Measurements from ENCODE around the gene ADAM12. TPM values are rescaled to one million over a fixed set of nuclear protein-coding genes. Genes with fewer than 3 reads are reported as not detected.

The ADAM12 gene
- polyA plus RNA-seq, 4 donors, result 0.45 to 0.87 TPM; not detected in 2

GRCh38 chr10:126034586-126034985 is 353.7 kb downstream of the ADAM12 start:
- FAIRE-seq, result no peak
- H3K36me3 ChIP-seq (ENCODE audit: control insufficient read depth in 3 of 3, insufficient read depth in 2 of 3, low read depth in 1 of 3, low read length in 3 of 3), result no peaks in the 10 kb centered on the region
- H3K27ac ChIP-seq (ENCODE audit: low read depth in 1 of 3, low read length in 2 of 3), result no peak overlapping the region
- H3K4me3 ChIP-seq (ENCODE audit: low read depth in 1 of 3, low read length in 3 of 3), result no peak overlapping the region
- DNase-seq, result no peak
- H3K4me1 ChIP-seq (ENCODE audit: control insufficient read depth in 3 of 3, insufficient read depth in 2 of 3, low read depth in 1 of 3, low read length in 2 of 3), result no peaks in the 10 kb centered on the region
- WGBS, 3 donors, result 92 to 96% (median 94%) methylated on average over 2 of the region's 2 CpGs
- peaks cover 0 to 4% of the 10 kb centered on the region in 2 donors for H3K9me3 ChIP-seq (ENCODE audit: control insufficient read depth in 2 of 2, insufficient read depth in 1 of 2, low read depth in 1 of 2, low read length in 1 of 2)
- H3K27me3 ChIP-seq (ENCODE audit: control insufficient read depth in 3 of 3, insufficient read depth in 3 of 3, low read length in 3 of 3), result no peaks in the 10 kb centered on the region

DNA sequence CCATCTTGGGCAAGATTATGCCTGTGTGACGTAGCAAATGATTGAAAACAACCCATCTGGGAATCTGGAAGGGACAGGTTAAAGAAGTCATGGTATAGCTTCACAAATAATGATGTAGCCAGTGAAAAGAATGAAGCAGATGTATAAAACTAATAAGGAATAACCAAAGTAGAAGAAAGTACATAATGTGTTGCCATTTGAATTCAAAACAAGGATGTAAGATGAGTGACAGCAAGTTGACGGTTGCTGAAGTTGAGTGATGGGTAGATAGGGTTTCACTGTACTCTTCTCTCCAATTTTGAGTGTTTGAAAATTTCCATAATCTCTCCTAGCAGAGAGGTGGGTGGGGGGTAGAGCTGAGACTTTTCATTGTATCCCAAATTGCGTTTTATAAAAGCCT is 358.3 kb downstream of the ADAM12 start:
- Histone ChIP-seq H3K27me3 (ENCODE audit: control insufficient read depth in 3 of 3, insufficient read depth in 3 of 3, low read length in 3 of 3) (no peaks in the 10 kb centered on the region), H3K9me3 (ENCODE audit: control insufficient read depth in 2 of 2, insufficient read depth in 1 of 2, low read depth in 1 of 2, low read length in 1 of 2) (peaks cover 0 to 4% of the 10 kb centered on the region in 2 donors), H3K36me3 (ENCODE audit: control insufficient read depth in 3 of 3, insufficient read depth in 2 of 3, low read depth in 1 of 3, low read length in 3 of 3) (no peaks in the 10 kb centered on the region), H3K4me3 (ENCODE audit: low read depth in 1 of 3, low read length in 3 of 3) (no peak overlapping the region), H3K27ac (ENCODE audit: low read depth in 1 of 3, low read length in 2 of 3) (no peak overlapping the region), H3K4me1 (ENCODE audit: control insufficient read depth in 3 of 3, insufficient read depth in 2 of 3, low read depth in 1 of 3, low read length in 2 of 3) (no peaks in the 10 kb centered on the region)
- WGBS, 3 donors, result 81 to 87% (median 82%) methylated on average over 3 of the region's 3 CpGs
- DNase-seq (no peak), FAIRE-seq (no peak)

DNA sequence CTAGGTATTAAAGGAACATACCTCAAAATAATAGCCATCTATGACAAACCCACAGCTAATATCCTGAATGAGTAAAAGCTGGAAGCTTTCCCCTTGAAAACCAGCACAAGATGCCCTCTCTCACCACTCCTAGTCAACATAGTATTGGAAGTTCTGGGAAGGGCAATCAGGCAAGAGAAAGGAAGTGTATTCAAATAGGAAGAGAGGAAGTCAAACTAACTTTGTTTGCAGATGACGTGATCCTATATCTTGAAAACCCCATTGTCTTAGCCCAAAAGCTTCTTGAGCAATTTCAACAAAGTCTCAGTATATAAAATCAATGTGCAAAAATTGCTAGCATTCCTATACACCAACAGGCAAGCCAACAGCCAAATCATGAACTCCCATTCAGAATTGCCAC is 360.6 kb downstream of the ADAM12 start:
- H3K27me3 ChIP-seq (ENCODE audit: control insufficient read depth in 3 of 3, insufficient read depth in 3 of 3, low read length in 3 of 3), result no peaks in the 10 kb centered on the region
- DNase-seq (no peak), FAIRE-seq (no peak)
- H3K27ac ChIP-seq (ENCODE audit: low read depth in 1 of 3, low read length in 2 of 3), result no peak overlapping the region
- WGBS, 3 donors, result 78 to 88% (median 80%) methylated on average over 1 of the region's 1 CpG
- H3K9me3 ChIP-seq (ENCODE audit: control insufficient read depth in 2 of 2, insufficient read depth in 1 of 2, low read depth in 1 of 2, low read length in 1 of 2), result no peaks in the 10 kb centered on the region
- no peaks in the 10 kb centered on the region for H3K36me3 ChIP-seq (ENCODE audit: control insufficient read depth in 3 of 3, insufficient read depth in 2 of 3, low read depth in 1 of 3, low read length in 3 of 3)
- H3K4me3 ChIP-seq (ENCODE audit: low read depth in 1 of 3, low read length in 3 of 3), result no peak overlapping the region
- H3K4me1 ChIP-seq (ENCODE audit: control insufficient read depth in 3 of 3, insufficient read depth in 2 of 3, low read depth in 1 of 3, low read length in 2 of 3), result no peaks in the 10 kb centered on the region

GRCh38 chr10:126022841-126023240 is 365.4 kb downstream of the ADAM12 start:
- no peak for FAIRE-seq
- Histone ChIP-seq H3K27ac (ENCODE audit: low read depth in 1 of 3, low read length in 2 of 3) (no peak overlapping the region), H3K4me3 (ENCODE audit: low read depth in 1 of 3, low read length in 3 of 3) (no peak overlapping the region), H3K36me3 (ENCODE audit: control insufficient read depth in 3 of 3, insufficient read depth in 2 of 3, low read depth in 1 of 3, low read length in 3 of 3) (no peaks in the 10 kb centered on the region), H3K9me3 (ENCODE audit: control insufficient read depth in 2 of 2, insufficient read depth in 1 of 2, low read depth in 1 of 2, low read length in 1 of 2) (no peaks in the 10 kb centered on the region), H3K27me3 (ENCODE audit: control insufficient read depth in 3 of 3, insufficient read depth in 3 of 3, low read length in 3 of 3) (no peaks in the 10 kb centered on the region), H3K4me1 (ENCODE audit: control insufficient read depth in 3 of 3, insufficient read depth in 2 of 3, low read depth in 1 of 3, low read length in 2 of 3) (no peaks in the 10 kb centered on the region)
- 84 to 91% (median 88%) methylated on average over 5 of the region's 5 CpGs for WGBS, 3 donors
- no peak for DNase-seq

GRCh38 chr10:126021833-126022500 is 366.3 kb downstream of the ADAM12 start:
- Histone ChIP-seq H3K36me3 (ENCODE audit: control insufficient read depth in 3 of 3, insufficient read depth in 2 of 3, low read depth in 1 of 3, low read length in 3 of 3) (no peaks in the 10 kb centered on the region), H3K4me3 (ENCODE audit: low read depth in 1 of 3, low read length in 3 of 3) (no peak overlapping the region), H3K27me3 (ENCODE audit: control insufficient read depth in 3 of 3, insufficient read depth in 3 of 3, low read length in 3 of 3) (no peaks in the 10 kb centered on the region), H3K27ac (ENCODE audit: low read depth in 1 of 3, low read length in 2 of 3) (no peak overlapping the region), H3K9me3 (ENCODE audit: control insufficient read depth in 2 of 2, insufficient read depth in 1 of 2, low read depth in 1 of 2, low read length in 1 of 2) (no peaks in the 10 kb centered on the region), H3K4me1 (ENCODE audit: control insufficient read depth in 3 of 3, insufficient read depth in 2 of 3, low read depth in 1 of 3, low read length in 2 of 3) (no peaks in the 10 kb centered on the region)
- WGBS, 3 donors, result 23 to 62% (median 40%) methylated on average over 5 of the region's 5 CpGs
- no peak for FAIRE-seq
- peak in 1 of 2 donors; percentile 11 for DNase-seq

GRCh38 chr10:126017961-126018560 is 370.2 kb downstream of the ADAM12 start:
- 50 to 65% (median 60%) methylated on average over 2 of the region's 2 CpGs for WGBS, 3 donors
- H3K27ac ChIP-seq (ENCODE audit: low read depth in 1 of 3, low read length in 2 of 3), result no peak overlapping the region

DNA sequence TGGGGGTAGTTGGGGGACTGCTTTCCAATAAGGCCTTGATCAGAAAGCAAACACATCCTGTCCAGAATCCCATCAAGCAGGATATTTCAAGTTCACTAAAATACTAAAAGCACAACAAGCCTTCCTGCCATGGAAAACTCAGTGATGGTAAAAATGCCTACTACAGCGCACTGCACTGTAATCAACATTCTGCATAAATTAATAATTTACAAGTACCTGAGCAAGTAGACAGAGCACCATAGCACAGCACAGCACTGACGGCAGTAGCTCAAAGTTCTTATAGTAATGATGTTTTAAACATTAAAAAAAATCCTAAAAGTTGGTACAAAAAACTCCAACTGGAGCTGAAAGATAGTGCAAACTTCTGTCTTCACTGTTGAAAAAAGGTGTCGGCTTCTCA is 371.4 kb downstream of the ADAM12 start:
- FAIRE-seq, result no peak
- Histone ChIP-seq H3K27me3 (ENCODE audit: control insufficient read depth in 3 of 3, insufficient read depth in 3 of 3, low read length in 3 of 3) (no peaks in the 10 kb centered on the region), H3K27ac (ENCODE audit: low read depth in 1 of 3, low read length in 2 of 3) (no peak overlapping the region), H3K36me3 (ENCODE audit: control insufficient read depth in 3 of 3, insufficient read depth in 2 of 3, low read depth in 1 of 3, low read length in 3 of 3) (no peaks in the 10 kb centered on the region), H3K4me3 (ENCODE audit: low read depth in 1 of 3, low read length in 3 of 3) (no peak overlapping the region), H3K9me3 (ENCODE audit: control insufficient read depth in 2 of 2, insufficient read depth in 1 of 2, low read depth in 1 of 2, low read length in 1 of 2) (no peaks in the 10 kb centered on the region), H3K4me1 (ENCODE audit: control insufficient read depth in 3 of 3, insufficient read depth in 2 of 3, low read depth in 1 of 3, low read length in 2 of 3) (no peaks in the 10 kb centered on the region)
- WGBS, 3 donors, result 84 to 91% (median 88%) methylated on average over 3 of the region's 3 CpGs
- no peak for DNase-seq

More at GRCh38 chr10:126017961-126018560, 370.2 kb downstream of the ADAM12 start:
- no peak for DNase-seq
- FAIRE-seq, result no peak
- Histone ChIP-seq H3K27me3 (ENCODE audit: control insufficient read depth in 3 of 3, insufficient read depth in 3 of 3, low read length in 3 of 3) (no peaks in the 10 kb centered on the region), H3K4me1 (ENCODE audit: control insufficient read depth in 3 of 3, insufficient read depth in 2 of 3, low read depth in 1 of 3, low read length in 2 of 3) (no peaks in the 10 kb centered on the region), H3K9me3 (ENCODE audit: control insufficient read depth in 2 of 2, insufficient read depth in 1 of 2, low read depth in 1 of 2, low read length in 1 of 2) (no peaks in the 10 kb centered on the region), H3K36me3 (ENCODE audit: control insufficient read depth in 3 of 3, insufficient read depth in 2 of 3, low read depth in 1 of 3, low read length in 3 of 3) (no peaks in the 10 kb centered on the region), H3K4me3 (ENCODE audit: low read depth in 1 of 3, low read length in 3 of 3) (no peak overlapping the region)

- DNase-seq (no peak), FAIRE-seq (no peak)
- H3K4me1 ChIP-seq (ENCODE audit: control insufficient read depth in 3 of 3, insufficient read depth in 2 of 3, low read depth in 1 of 3, low read length in 2 of 3), result no peaks in the 10 kb centered on the region
- H3K27me3 ChIP-seq (ENCODE audit: control insufficient read depth in 3 of 3, insufficient read depth in 3 of 3, low read length in 3 of 3), result no peaks in the 10 kb centered on the region
- no peak overlapping the region for H3K4me3 ChIP-seq (ENCODE audit: low read depth in 1 of 3, low read length in 3 of 3)
- 85 to 98% (median 90%) methylated on average over 4 of the region's 4 CpGs for WGBS, 3 donors
- H3K36me3 ChIP-seq (ENCODE audit: control insufficient read depth in 3 of 3, insufficient read depth in 2 of 3, low read depth in 1 of 3, low read length in 3 of 3), result no peaks in the 10 kb centered on the region
- H3K9me3 ChIP-seq (ENCODE audit: control insufficient read depth in 2 of 2, insufficient read depth in 1 of 2, low read depth in 1 of 2, low read length in 1 of 2), result no peaks in the 10 kb centered on the region
- no peak overlapping the region for H3K27ac ChIP-seq (ENCODE audit: low read depth in 1 of 3, low read length in 2 of 3)
Observed at GRCh38 chr10:126016156-126016805, 372.0 kb downstream of the ADAM12 start.
